Keratinocyte (primary cell): Measurements from ENCODE around the gene PRR7.

Source experiments
- EZH2 ChIP-seq: IDR thresholded peaks from one replicate; pipeline ENCODE4 v1.6.1; 2012; ENCODE audit warnings: inconsistent platforms, mild to moderate bottlenecking, low read length, moderate library complexity
- TF ChIP-seq, protein P1 (sequence below), 3 experiments: IDR thresholded peaks in 1 of 3; conservative IDR thresholded peaks in 1 of 3; optimal IDR thresholded peaks in 1 of 3; 2 replicates in 2 of 3; 3 replicates in 1 of 3; pipeline versions ENCODE3 to v1.5.1; 2011; ENCODE audit warnings: low read length in 3 of 3, mild to moderate bottlenecking in 3 of 3, moderate library complexity in 2 of 3, control low read depth in 1 of 3, inconsistent platforms in 1 of 3; ENCODE audit not compliant: insufficient read depth in 2 of 3; ENCODE audit errors: extremely low read depth in 1 of 3

- TF ChIP-seq, protein P1, sequence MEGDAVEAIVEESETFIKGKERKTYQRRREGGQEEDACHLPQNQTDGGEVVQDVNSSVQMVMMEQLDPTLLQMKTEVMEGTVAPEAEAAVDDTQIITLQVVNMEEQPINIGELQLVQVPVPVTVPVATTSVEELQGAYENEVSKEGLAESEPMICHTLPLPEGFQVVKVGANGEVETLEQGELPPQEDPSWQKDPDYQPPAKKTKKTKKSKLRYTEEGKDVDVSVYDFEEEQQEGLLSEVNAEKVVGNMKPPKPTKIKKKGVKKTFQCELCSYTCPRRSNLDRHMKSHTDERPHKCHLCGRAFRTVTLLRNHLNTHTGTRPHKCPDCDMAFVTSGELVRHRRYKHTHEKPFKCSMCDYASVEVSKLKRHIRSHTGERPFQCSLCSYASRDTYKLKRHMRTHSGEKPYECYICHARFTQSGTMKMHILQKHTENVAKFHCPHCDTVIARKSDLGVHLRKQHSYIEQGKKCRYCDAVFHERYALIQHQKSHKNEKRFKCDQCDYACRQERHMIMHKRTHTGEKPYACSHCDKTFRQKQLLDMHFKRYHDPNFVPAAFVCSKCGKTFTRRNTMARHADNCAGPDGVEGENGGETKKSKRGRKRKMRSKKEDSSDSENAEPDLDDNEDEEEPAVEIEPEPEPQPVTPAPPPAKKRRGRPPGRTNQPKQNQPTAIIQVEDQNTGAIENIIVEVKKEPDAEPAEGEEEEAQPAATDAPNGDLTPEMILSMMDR (optimal IDR thresholded peaks at IDR 0.05 in 1 of 3, IDR thresholded peaks at IDR 0.05 in 1 of 3, conservative IDR thresholded peaks at IDR 0.05 in 1 of 3; ENCODE audit: extremely low read depth in 1 of 3, insufficient read depth in 2 of 3, low read length in 3 of 3), result no peak
- TF ChIP-seq EZH2, result no peak
These were observed 56.9 kb downstream of the PRR7 start for GRCh38 chr5:177503351-177504085.
